ENCODE results near the gene SCD. TPM values are rescaled to one million over a fixed set of nuclear protein-coding genes. Genes with fewer than 3 reads are reported as not detected.

SCD gene
- total and polyA plus RNA-seq, 2 experiments from 2014 or later: 325 to 816 TPM

GRCh38 chr10:100306861-100307260 lies 40.2 kb upstream of the SCD start:
- H3K79me2 ChIP-seq (replicated peaks; ENCODE audit: insufficient read depth): no peaks in the 10 kb centered on the region
- TF ChIP-seq POLR2AphosphoS5 (IDR thresholded peaks at IDR 0.05; ENCODE audit: low read depth) (no peak), ETS1 (IDR thresholded peaks at IDR 0.05) (no peak), ZNF462 (CRISPR knock-in tag; IDR thresholded peaks at IDR 0.05) (no peak), ZNF331 (CRISPR knock-in tag; IDR thresholded peaks at IDR 0.05; ENCODE audit: low read depth) (no peak), ZNF114 (CRISPR knock-in tag; IDR thresholded peaks at IDR 0.05) (no peak), REST (IDR thresholded peaks at IDR 0.05; ENCODE audit: unreplicated experiment) (no peak), NANOG (IDR thresholded peaks at IDR 0.05; ENCODE audit: borderline replicate concordance) (no peak), CREB1 (CRISPR knock-in tag; IDR thresholded peaks at IDR 0.05; ENCODE audit: low read depth) (no peak), EZH2phosphoT487 (IDR thresholded peaks at IDR 0.05; ENCODE audit: unreplicated experiment) (no peak), CTCF (conservative IDR thresholded peaks at IDR 0.05; ENCODE audit: low read depth in 2 of 2) (no peak), STAT1 (IDR thresholded peaks at IDR 0.05; ENCODE audit: unreplicated experiment) (no peak)
- Mint-ChIP-seq H3K27me3 (ENCODE audit: insufficient read depth, low read depth, poor library complexity) (peaks cover 17% of the 10 kb centered on the region), H3K4me3 (no peak overlapping the region), H3K9me3 (peaks cover 3% of the 10 kb centered on the region), H3K27ac (no peak overlapping the region), H3K4me1 (peaks cover 11% of the 10 kb centered on the region), H3K36me3 (ENCODE audit: low read depth) (no peaks in the 10 kb centered on the region)
- no peak overlapping the region for H3K4me2 ChIP-seq
- H3K4me3 ChIP-seq: no peak overlapping the region
- H3K4me1 ChIP-seq (ENCODE audit: insufficient read depth): peaks cover 7% of the 10 kb centered on the region
- H3K27ac ChIP-seq (ENCODE audit: low read depth): no peak overlapping the region
- H3K27me3 ChIP-seq (ENCODE audit: insufficient read depth): no peaks in the 10 kb centered on the region
- DNase-seq (ENCODE audit: low spot score) (no peak), ATAC-seq (no peak)
- no peaks in the 10 kb centered on the region for H4K20me1 ChIP-seq (replicated peaks; ENCODE audit: insufficient read depth)
- no peak overlapping the region for H2AFZ ChIP-seq
- H3K9me2 ChIP-seq (ENCODE audit: insufficient read depth): no peaks in the 10 kb centered on the region
- H3K36me3 ChIP-seq (ENCODE audit: insufficient read depth): no peaks in the 10 kb centered on the region
- no peaks in the 10 kb centered on the region for H3F3A ChIP-seq (replicated peaks; ENCODE audit: low read depth)

All from GM23338 (cell line).